Astrocyte of the cerebellum (primary cell): ENCODE data around the gene HOXA5.

Experiments
- DNase-seq: peaks from one replicate; pipeline ENCODE4 v3.0.0-alpha.2; 2011; ENCODE audit warnings: low read depth
- H3K4me3 ChIP-seq: 2 replicates; pipeline ENCODE4 v1.5.1; 2011; ENCODE audit warnings: mild to moderate bottlenecking, low read depth, low read length, moderate library complexity
- in situ Hi-C: cut with HindIII; loops from 2 replicates; pipeline ENCODE4 v1.10.0; 2017; ENCODE audit warnings: low sequenced_read_pairs
- TF ChIP-seq, protein P1 (sequence below): IDR thresholded peaks from 2 replicates; pipeline ENCODE4 v1.5.1; 2012; ENCODE audit warnings: low read length, low read depth, moderate library complexity, mild to moderate bottlenecking; ENCODE audit errors: missing control alignments

Gene HOXA5

GRCh38 chr7:27141923-27142579 lies 1.4 kb downstream of the HOXA5 start:
- in situ Hi-C loops: no loop called here
- H3K4me3 ChIP-seq: peak overlapping the region; percentile 31

DNA sequence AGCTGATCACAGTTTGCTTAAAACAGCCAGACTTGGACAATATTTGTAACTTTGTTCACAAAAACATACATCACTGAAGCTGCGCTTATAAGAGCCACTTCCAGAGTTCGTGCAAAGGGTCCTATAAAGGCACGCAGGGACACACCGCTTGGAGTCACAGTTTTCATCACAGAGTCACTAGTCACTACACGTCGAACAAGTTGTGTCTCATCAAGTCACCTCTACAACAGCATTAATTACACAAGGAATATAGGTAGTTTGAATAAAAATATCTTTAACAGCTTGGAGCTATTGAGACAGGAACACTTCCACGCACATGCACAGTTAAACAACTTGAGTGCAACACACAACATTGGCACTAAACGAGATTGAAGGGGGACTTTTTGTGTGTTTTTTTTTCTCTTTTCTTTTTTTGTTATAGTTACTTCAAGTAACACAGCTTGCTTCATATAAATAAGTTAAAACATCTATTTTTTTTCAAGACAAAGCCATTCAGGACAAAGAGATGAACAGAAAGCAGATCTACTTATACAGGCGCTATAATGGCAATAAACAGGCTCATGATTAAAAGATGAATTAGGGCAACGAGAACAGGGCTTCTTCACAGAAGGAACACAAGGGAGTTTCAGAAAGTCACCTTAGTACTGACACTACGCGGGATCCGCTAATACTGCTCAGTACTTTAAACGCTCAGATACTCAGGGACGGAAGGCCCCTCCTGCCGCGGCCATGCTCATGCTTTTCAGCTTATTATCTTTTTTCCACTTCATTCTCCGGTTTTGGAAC lies 2.2 kb downstream of the HOXA5 start:
- no peak for DNase-seq
- no peak overlapping the region for H3K4me3 ChIP-seq
- TF ChIP-seq, protein P1, sequence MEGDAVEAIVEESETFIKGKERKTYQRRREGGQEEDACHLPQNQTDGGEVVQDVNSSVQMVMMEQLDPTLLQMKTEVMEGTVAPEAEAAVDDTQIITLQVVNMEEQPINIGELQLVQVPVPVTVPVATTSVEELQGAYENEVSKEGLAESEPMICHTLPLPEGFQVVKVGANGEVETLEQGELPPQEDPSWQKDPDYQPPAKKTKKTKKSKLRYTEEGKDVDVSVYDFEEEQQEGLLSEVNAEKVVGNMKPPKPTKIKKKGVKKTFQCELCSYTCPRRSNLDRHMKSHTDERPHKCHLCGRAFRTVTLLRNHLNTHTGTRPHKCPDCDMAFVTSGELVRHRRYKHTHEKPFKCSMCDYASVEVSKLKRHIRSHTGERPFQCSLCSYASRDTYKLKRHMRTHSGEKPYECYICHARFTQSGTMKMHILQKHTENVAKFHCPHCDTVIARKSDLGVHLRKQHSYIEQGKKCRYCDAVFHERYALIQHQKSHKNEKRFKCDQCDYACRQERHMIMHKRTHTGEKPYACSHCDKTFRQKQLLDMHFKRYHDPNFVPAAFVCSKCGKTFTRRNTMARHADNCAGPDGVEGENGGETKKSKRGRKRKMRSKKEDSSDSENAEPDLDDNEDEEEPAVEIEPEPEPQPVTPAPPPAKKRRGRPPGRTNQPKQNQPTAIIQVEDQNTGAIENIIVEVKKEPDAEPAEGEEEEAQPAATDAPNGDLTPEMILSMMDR: no peak
- in situ Hi-C loops: no loop called here

More at GRCh38 chr7:27141923-27142579, 1.4 kb downstream of the HOXA5 start:
- no peak for DNase-seq
- TF ChIP-seq, protein P1: peak; percentile 5

GRCh38 chr7:27140126-27140857 lies 3.2 kb downstream of the HOXA5 start:
- TF ChIP-seq, protein P1: no peak
- in situ Hi-C loops: no loop called here
- no peak overlapping the region for H3K4me3 ChIP-seq
- DNase-seq: no peak

DNA sequence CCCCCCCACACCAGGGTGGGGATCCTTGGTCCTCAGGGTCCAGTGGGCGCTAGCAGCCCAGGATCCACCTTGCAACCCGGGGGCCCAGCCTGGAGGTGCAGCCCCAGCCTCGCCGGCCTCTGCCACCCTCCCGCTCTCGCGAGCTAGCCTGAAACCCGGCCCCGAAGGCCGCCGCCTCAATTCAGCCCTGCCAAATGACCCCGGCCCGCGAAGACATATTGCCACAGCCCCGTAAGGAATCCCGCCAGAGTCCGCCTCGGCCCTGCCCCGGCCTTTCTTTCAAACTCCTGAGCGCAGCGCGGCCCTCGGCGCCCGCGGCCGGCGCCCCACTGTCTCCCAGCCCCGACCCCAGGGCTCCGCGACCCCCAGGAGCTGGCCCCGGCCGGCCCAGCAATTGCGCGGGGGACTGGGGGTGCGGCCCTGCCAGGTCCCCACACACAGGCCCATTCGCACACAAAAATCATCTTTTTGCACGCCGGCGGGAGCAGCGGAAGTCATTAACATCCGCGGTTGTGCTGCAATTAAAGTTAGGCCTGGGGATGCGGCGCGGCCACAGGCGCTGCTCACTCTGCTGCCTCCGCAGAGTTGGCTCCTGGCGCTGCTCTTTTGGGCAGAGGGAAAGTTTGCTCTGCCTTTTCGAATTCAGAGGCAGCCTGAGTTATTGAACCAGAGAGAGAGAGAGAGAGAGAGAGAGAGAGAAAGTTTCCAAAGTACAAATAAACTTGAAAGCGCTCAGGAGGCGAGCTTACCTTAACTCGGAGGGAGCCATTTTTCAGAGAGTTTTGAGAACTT lies 4.0 kb downstream of the HOXA5 start:
- H3K4me3 ChIP-seq: no peak overlapping the region
- in situ Hi-C loops: no loop called here
- TF ChIP-seq, protein P1: no peak
- no peak for DNase-seq

GRCh38 chr7:27138985-27139333 lies 4.5 kb downstream of the HOXA5 start:
- H3K4me3 ChIP-seq: no peak overlapping the region

More at GRCh38 chr7:27138985-27139333, 4.5 kb downstream of the HOXA5 start:
- DNase-seq: no peak
- TF ChIP-seq, protein P1: no peak
- in situ Hi-C loops: no loop called here
